GM23248 (cell line): Measurements from ENCODE around the gene ENTPD7.

ENCODE experiments used
- EZH2 ChIP-seq: fragments of 200-600 bp; sonication (generic); IDR thresholded peaks from 2 replicates; pipeline ENCODE4 v1.6.1; 2018; ENCODE audit warnings: antibody characterized with exemption, mild to moderate bottlenecking; ENCODE audit not compliant: insufficient read depth, poor library complexity, severe bottlenecking
- EZH2phosphoT487 ChIP-seq: fragments of 200-600 bp; sonication (generic); IDR thresholded peaks from 2 replicates; pipeline ENCODE4 v1.6.1; 2018; ENCODE audit warnings: antibody characterized with exemption, moderate library complexity, mild to moderate bottlenecking, low read depth; ENCODE audit not compliant: insufficient read depth

DNA sequence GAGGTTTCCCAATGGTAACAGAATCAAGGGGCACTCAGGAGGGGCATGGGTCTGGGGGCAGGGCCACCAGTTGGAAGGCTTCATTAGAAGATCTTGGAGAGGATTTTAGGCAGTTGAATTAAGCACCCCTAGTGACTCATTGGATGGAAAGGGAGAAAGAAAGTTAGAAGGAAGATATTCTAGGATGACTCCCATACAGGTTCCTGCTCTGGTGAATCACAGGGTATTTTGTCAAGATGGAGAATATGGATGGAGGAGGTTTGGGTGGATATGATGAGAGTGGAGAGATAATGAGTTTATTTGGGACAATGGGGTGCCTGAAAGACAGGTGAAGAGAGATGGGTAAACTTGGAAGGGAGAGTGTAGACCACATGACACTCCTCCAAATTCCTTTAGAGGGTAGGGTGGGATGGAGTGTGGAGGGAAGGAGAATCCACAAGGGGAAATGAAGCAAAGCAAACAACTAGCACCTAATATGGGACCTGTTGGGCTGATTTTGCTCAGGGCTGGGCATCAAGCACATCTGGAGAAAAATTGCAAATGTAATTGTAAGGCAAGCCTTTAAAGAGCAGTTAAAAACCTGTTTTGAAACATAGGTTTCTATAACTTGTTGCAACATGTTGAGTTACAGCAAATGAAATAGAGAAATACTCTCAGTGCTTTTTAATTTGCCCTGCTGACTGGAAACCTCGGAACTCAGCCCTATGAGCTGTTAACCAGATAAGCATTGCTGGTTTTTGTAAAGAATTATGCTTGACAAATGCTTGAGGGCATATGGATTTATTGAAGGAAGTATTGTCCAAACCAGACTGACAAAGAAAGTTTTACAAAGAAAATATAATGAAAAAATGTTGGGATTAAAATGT lies 2.9 kb upstream of the ENTPD7 start:
- TF ChIP-seq EZH2: no peak
- TF ChIP-seq EZH2phosphoT487: no peak
